Thyroid gland (tissue), 4 donors: Measurements from ENCODE around the gene CHCHD10. TPM values are rescaled to one million over a fixed set of nuclear protein-coding genes. Genes with fewer than 3 reads are reported as not detected.

Experiments used
- DNase-seq, 2 donors: peaks; one replicate each; pipeline ENCODE4 v3.0.0-alpha.2; 2019
- H3K27ac ChIP-seq, 3 donors: fragments of 200-600 bp; sonication (generic); 1 replicate in 2 of 3; 2 replicates in 1 of 3; pipeline ENCODE4 v1.5.1; 2016 to 2019; ENCODE audit warnings: mild to moderate bottlenecking in 1 of 3, moderate library complexity in 1 of 3
- H3K27me3 ChIP-seq: fragments of 200-600 bp; sonication (generic); one replicate; pipeline ENCODE4 v1.5.1; 2019
- H3K36me3 ChIP-seq, 2 donors: fragments of 200-600 bp; sonication (generic); one replicate each; pipeline ENCODE4 v1.5.1; 2016 to 2019
- H3K4me1 ChIP-seq, 2 donors: fragments of 200-600 bp; sonication (generic); one replicate each; pipeline ENCODE4 v1.5.1; 2017 to 2019
- H3K4me3 ChIP-seq, 3 donors: fragments of 200-600 bp; sonication (generic); replicated peaks in 1 of 3; 1 replicate in 2 of 3; 2 replicates in 1 of 3; pipeline ENCODE4 v1.5.1; 2016; ENCODE audit warnings: mild to moderate bottlenecking in 1 of 3
- H3K9me3 ChIP-seq: fragments of 200-600 bp; sonication (generic); one replicate; pipeline ENCODE4 v1.5.1; 2017
- POLR2A ChIP-seq, 2 donors: fragments of 450-650 bp; IDR thresholded peaks; one replicate each; pipeline ENCODE4 v1.6.1; 2017; ENCODE audit warnings: antibody characterized with exemption in 2 of 2, mild to moderate bottlenecking in 2 of 2, moderate library complexity in 1 of 2
- WGBS, 2 donors: methylation state at CpG; one replicate each; pipeline ENCODE4 v1.1.5; 2017; 5-methylcytosine and 5-hydroxymethylcytosine counted together
- intact Hi-C: fragments of 100-400 bp; cut with DNase I; formaldehyde crosslinking; loops from one replicate; pipeline ENCODE4 v1.15.1; 2023
- total RNA-seq, 4 donors: library from RNA; depleted of rRNA; stranded (reverse); fragments of >200 nt; gene quantifications; one replicate each; pipeline ENCODE4 v1.2.3, GENCODE V29; 2016
- TF ChIP-seq, protein P1 (sequence below), 6 experiments: fragments of 200-600 bp in 3 of 6; fragments of 450-650 bp in 3 of 6; sonication (generic) in 3 of 6; IDR thresholded peaks; one replicate each; pipeline ENCODE4 v1.5.1; 2016 to 2019; ENCODE audit warnings: antibody characterized with exemption in 6 of 6, mild to moderate bottlenecking in 2 of 6, inconsistent platforms in 1 of 6, moderate library complexity in 1 of 6

CHCHD10 gene
- total RNA-seq, 4 donors from 2014 or later, result 9.4 to 154 (median 47.0) TPM

DNA sequence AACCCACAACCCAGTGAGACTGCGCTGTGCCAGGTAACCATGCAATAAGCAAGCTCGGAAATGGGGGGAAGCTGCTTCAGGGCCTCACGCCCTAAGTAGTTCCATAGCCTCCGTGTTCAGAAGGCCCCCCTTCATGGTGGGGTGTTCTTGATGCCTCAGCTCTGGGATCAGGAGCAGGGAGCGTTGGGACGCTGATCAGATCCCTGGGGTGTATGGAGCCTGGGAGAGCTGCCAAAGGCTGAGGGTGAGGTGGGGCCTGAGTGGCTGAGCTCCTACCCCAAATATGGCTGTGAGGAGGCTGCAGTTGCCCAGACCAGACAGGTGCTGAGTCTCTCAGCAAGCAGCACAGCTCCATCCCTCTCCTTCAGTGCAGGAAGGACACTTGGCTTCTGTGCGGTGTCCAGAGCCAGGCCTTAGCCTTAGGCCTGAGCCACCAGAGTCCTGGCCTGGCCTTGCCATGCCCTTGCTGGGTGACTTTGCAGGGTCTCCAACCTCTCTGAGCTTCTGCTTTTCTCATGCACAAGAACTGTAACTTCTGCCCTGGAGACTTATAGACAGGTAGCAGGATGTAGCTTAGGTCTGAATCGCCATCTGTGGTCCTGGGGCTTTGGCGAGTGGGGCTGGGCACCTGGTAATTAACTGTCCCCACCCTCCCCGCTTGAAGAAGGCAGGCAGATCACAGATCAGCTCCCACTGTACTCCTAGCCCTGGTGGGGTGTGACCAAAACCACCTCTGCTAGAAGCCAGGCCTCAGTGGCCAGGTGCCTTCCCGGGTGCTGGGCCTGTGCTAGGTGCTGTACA is 10.2 kb upstream of the CHCHD10 start:
- WGBS, 2 donors, result 82% methylated on average over 9 to 10 of the region's 11 CpGs
- Histone ChIP-seq H3K36me3 (no peaks in the 10 kb centered on the region), H3K4me3 (no peak overlapping the region), H3K27me3 (no peaks in the 10 kb centered on the region), H3K9me3 (no peaks in the 10 kb centered on the region), H3K27ac (no peak overlapping the region), H3K4me1 (peaks cover 3 to 4% of the 10 kb centered on the region in 2 donors)
- no peak for TF ChIP-seq POLR2A (IDR thresholded peaks at IDR 0.05)
- TF ChIP-seq, protein P1, sequence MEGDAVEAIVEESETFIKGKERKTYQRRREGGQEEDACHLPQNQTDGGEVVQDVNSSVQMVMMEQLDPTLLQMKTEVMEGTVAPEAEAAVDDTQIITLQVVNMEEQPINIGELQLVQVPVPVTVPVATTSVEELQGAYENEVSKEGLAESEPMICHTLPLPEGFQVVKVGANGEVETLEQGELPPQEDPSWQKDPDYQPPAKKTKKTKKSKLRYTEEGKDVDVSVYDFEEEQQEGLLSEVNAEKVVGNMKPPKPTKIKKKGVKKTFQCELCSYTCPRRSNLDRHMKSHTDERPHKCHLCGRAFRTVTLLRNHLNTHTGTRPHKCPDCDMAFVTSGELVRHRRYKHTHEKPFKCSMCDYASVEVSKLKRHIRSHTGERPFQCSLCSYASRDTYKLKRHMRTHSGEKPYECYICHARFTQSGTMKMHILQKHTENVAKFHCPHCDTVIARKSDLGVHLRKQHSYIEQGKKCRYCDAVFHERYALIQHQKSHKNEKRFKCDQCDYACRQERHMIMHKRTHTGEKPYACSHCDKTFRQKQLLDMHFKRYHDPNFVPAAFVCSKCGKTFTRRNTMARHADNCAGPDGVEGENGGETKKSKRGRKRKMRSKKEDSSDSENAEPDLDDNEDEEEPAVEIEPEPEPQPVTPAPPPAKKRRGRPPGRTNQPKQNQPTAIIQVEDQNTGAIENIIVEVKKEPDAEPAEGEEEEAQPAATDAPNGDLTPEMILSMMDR (IDR thresholded peaks at IDR 0.05), result no peak
- intact Hi-C loops, result no loop called here
- DNase-seq, result no peak

DNA sequence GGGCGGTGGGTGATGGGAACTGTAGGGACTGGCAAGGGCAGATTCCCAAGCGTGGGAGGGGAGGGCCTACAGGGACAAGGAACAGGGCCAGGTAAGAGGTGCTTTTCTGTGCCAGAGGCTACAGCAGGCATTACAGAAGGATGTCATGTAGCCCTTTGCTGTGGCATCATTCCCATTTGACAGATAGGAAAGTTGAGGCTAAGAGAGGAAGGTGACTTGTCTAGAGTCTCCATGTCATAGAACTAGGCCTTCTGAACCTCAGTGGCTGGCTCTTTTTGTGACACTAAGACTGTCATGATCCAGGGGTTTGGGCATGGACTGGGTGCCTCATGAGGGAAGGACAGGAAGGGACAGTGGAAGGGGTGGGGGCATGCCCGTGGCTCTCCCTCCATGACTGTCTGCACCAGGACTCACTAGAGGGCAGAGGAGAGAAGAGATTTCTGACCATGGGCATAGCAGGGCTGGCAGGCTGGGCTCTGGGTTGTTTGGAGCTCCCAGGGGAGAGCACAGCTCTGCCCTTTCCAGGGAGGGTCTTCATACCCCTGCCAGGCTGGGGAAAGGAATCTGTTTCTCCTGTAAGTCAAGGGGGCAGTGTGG is 8.1 kb upstream of the CHCHD10 start:
- H3K36me3 ChIP-seq, result no peaks in the 10 kb centered on the region
- no peak for TF ChIP-seq POLR2A (IDR thresholded peaks at IDR 0.05)
- TF ChIP-seq, protein P1 (IDR thresholded peaks at IDR 0.05), result no peak
- H3K9me3 ChIP-seq, result no peaks in the 10 kb centered on the region
- H3K27ac ChIP-seq, result no peak overlapping the region
- intact Hi-C loops, result no loop called here
- no peak for DNase-seq
- 81 to 92% methylated on average over 3 of the region's 3 CpGs for whole genome bisulfite sequencing, 2 donors
- peaks cover 5 to 8% of the 10 kb centered on the region in 2 donors for H3K4me1 ChIP-seq
- no peak overlapping the region for H3K4me3 ChIP-seq
- no peaks in the 10 kb centered on the region for H3K27me3 ChIP-seq

DNA sequence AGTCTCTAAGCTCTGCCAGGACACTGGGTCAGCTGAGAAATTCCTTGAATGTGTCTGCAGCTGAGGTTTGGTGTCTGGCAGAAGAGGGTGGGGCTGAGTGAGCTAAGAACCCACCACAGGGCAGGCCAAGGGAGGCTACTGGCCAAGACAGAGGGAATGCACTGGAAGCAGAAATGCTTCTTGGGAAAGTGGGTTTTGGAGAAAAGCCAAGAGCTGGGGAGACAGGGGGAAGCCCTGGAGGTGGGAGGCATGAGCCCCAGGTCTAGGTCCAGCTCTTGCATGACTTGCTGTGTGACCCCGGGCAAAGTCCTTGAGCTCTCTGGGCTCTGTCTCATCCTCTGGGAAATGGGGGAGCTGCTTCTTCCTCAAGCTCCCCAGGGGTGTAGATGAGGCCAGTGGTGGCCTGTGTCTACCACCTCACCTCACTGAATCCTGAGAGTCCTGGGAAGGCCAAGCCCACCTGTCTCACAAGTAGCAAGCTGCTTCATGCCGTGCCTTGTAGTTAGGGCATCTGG is 7.2 kb upstream of the CHCHD10 start:
- H3K4me3 ChIP-seq, result no peak overlapping the region
- no peaks in the 10 kb centered on the region for H3K9me3 ChIP-seq
- intact Hi-C loops, result no loop called here
- no peak for TF ChIP-seq POLR2A (IDR thresholded peaks at IDR 0.05)
- TF ChIP-seq, protein P1 (IDR thresholded peaks at IDR 0.05), result no peak
- DNase-seq, result no peak
- 78 to 89% methylated on average over 2 of the region's 2 CpGs for WGBS, 2 donors
- no peaks in the 10 kb centered on the region for H3K36me3 ChIP-seq
- peaks cover 5 to 8% of the 10 kb centered on the region in 2 donors for H3K4me1 ChIP-seq
- no peaks in the 10 kb centered on the region for H3K27me3 ChIP-seq
- no peak overlapping the region for H3K27ac ChIP-seq

DNA sequence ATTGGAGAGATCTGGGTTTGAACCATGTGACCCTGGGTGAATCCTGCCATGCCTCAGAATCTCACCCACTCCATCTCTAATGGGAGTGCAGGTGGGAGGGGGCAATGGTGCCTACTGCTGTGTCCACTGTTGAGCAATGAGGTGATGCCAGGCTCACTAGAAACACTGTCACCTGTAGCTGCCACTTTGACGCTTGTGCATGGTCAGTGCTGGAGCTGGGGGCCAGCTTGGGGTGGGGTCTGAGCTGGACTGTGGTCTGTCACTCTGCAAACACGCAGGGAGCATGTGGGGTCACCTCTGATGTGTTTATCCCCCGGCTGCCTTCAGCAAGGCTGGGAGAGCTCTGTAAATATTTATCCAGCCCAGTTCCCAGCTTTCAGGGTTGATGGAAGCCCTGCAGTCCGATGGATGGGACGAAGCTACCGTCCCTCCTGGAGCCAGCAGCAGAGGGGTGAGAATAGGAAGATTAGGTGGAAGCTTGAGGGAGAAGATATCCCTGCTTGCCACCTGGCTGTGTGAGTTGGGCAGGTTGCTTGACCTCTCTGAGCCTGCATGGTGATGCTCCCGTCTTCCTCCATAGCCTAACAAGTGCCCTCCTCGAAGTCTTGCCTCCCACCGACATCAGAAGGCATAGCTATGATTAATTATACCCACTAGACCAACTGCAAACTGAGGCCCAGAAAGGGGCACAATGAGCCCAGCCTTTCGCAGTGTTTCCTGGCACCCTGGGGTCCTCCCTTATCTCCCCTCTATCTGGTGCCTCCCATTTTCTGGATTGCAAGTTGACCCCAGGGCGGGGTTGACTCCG is 6.5 kb upstream of the CHCHD10 start:
- no peak overlapping the region for H3K4me3 ChIP-seq
- H3K27me3 ChIP-seq, result no peaks in the 10 kb centered on the region
- no peaks in the 10 kb centered on the region for H3K36me3 ChIP-seq
- no peak for TF ChIP-seq POLR2A (IDR thresholded peaks at IDR 0.05)
- TF ChIP-seq, protein P1 (IDR thresholded peaks at IDR 0.05), result no peak
- intact Hi-C loops, result no loop called here
- H3K4me1 ChIP-seq, result peaks cover 8% of the 10 kb centered on the region in 2 donors
- H3K9me3 ChIP-seq, result no peaks in the 10 kb centered on the region
- no peak overlapping the region for H3K27ac ChIP-seq
- DNase-seq, result no peak
- WGBS, 2 donors, result 74 to 76% methylated on average over 11 to 12 of the region's 12 CpGs
